NCI-H146 (cell line): ENCODE measurements around the gene CFAP300.

Experiments
- DNase-seq: peaks from one replicate; lab custom pipeline; 2025; lab: John Stamatoyannopoulos, UW

Gene CFAP300

GRCh38 chr11:102047305-102047924, at the start of gene CFAP300:
CFAP300 (plus strand) TSS chr11:102047437; CDS start chr11:102047471, 34 bp downstream.
- peak; percentile 40 for DNase-seq

GRCh38 chr11:102001657-102002338, 45.4 kb upstream of the CFAP300 start:
- no peak for DNase-seq

GRCh38 chr11:102004220-102004619, 43.0 kb upstream of the CFAP300 start:
- no peak for DNase-seq

- DNase-seq, result no peak
These were observed 41.9 kb upstream of the CFAP300 start for GRCh38 chr11:102005306-102005705.

DNA sequence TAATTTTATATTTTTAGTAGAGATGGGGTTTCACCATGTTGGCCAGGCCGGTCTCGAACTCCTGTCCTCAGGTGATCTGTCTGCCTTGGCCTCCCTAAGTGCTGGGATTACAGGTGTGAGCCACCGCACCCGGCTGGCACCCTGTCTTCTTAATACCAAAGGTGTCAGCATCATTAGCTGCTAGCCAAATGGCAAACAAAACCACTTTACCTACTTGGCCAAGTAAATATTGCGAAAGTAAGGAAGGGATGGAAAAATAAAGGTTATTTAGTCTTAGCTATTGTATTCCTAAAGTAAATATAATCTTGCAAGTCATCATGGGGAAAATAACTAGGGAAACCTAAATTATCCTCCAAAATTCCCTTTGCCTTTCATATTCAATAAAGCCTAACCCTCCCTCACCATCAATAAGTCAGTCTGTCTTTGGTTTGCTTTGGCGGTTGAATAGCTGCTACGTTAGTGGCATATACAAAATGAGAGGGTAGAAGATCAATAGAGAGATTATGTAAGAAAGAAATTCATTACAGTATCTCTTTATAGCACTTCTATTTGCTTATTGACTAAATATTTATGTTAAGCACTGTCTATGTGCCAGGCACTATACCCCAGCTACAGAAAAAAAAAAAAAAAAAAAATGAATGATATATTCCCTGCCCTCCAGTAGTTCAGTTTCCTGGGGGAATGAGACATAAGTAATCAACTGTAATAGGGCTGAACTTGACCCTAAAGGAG, 40.2 kb upstream of the CFAP300 start:
- DNase-seq, result no peak

DNA sequence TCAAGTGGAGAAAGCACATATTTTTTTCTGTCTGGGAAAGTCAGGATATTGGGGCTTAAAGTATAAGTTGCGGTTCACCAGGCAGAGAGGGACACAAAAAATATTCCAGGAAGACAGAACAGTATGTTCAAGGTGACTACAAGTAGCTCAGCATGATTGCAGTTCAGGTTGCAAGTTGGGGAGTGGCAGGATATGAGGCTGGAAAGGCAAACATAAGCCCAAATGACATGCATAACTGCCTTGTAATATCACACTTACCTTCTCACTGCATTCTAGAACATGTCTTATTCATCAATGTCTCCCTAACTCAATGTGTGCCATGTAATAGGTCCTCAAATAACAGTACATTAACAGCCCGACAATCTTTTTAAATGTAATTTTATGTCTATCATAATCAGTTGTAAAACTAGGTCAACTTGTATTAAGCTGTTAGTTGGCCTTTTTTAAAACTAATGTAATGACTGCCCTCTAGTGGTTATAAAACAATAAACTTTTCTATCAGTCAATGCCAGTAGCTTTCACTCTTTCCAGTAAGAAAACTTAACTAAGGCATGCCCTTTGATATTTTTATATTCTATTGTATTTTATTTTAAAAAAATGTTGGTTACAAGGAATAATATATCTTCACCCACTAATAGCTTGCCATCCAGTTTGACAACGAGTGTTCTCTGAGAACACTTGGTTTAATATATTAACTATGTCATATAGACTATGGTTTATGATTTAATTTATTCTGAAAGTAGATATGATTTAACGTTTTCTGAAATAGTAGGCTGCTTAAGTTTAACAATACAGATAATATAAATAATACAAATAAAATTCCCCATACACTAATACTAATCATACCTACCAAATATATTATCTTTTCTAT, 39.4 kb upstream of the CFAP300 start:
- peak; percentile 18 for DNase-seq

- no peak for DNase-seq
These were observed 36.3 kb upstream of the CFAP300 start for GRCh38 chr11:102010776-102011494.

- DNase-seq, result no peak
These were observed 34.3 kb upstream of the CFAP300 start for GRCh38 chr11:102012946-102013345.

DNA sequence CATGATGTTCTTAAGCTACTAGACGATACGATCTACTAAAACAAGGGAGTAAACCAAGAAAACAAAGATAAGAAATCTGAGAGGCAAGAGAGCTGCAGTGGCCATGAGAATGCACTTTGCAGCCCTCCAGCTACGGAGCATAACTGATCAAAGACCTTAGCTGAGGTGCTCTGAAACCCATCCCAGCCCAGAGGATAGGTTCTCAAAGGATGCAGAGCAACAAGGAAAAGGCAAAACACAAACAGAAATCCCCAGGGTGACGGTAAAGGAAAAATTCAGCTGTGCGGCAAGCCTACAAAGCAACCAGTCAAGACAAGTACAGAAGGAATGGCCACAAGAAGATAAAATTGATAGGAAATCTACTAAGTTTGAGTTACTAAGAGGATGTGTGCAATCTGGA, 32.5 kb upstream of the CFAP300 start:
- DNase-seq, result no peak

DNA sequence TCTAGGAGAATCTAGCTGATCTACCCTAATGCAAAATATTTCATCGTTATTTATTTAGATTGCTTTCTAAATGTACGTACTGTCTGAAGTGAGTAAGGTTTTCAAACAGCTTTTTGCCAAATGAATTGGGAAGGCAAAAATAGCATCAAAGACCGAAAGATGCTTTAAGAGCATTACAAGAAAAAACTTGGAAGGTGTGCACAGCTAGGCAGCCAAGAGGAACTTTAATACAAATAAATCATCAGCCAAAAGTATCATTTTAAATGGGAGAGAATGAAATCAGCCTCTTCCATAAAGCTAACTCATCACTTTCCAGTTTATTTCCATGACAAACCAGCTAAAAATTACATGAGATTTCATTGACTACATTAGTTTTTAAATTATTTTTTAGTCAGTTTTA, 30.2 kb upstream of the CFAP300 start:
- DNase-seq, result no peak

- DNase-seq, result no peak
These were observed 21.0 kb upstream of the CFAP300 start for GRCh38 chr11:102026217-102026616.

DNA sequence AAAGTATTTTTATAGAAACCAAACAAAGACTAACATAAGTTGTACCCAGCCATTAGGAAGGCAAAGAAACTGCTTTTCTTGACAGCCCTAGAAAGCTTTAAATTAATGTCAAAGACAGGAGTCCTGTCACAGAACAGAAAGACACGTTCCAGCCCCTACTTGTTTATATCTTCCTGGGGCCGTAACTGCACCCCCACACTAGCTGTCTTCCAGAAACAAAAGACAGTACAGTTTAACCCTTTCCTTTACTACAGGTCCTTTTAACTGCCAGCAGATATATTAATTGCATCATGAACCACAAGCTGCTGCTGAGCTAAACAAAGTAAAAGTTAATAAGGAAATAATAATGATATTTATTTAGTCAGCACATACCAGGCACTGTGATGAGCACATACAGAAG, 20.3 kb upstream of the CFAP300 start:
- no peak for DNase-seq

DNA sequence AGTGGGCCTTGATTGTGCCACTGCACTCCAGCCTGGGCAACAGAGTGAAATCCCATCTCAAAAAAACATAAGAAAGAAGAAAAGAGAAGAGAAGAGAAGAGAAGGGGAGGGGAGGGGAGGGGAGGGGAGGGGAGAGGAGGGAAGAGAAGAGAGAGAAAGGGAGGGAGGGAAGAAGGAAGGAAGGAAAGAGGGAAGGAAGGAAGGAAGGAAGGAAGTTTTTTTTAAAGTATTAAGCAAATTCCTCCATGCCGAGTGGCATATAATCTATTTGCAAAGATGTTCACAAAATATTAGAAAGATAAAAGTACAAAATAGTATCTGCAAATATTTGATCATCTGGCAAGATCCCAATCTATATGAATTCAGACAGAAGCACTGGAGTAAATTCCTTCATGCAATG, 10.5 kb upstream of the CFAP300 start:
- DNase-seq, result no peak

GRCh38 chr11:102046841-102047240, 396 bp upstream of the CFAP300 start:
- no peak for DNase-seq

DNA sequence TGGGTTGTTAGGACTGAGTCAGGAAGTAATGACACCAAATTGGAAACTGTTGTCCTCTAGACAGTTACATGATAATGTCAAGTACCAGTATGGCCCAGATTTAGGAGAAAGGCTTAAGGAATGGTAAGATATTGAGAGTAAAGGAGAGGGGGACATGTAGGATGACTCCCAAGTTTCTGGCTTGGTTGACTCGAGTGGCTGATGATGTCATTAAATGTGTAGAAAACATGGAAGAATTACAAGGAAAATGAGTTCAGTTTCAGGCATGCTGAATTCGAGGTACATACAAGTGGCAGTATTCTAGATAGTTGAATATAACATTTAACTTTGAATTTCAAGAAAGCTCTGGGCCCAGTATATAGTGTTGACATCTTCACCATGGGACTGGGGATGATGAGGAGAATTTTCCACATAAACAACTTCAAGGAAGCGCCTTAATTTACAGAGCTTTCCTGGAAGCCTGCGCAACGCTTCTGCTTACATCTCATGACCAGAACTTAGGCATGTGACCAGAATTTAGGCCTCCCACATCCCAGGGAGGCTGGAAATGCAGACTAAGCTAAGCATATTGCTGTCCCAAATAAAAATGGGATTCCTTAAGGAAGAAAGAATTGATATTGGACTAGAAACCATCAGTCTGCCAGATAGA, 3.8 kb downstream of the CFAP300 start:
- DNase-seq, result no peak

GRCh38 chr11:102061276-102061675, 14.0 kb downstream of the CFAP300 start:
- no peak for DNase-seq

DNA sequence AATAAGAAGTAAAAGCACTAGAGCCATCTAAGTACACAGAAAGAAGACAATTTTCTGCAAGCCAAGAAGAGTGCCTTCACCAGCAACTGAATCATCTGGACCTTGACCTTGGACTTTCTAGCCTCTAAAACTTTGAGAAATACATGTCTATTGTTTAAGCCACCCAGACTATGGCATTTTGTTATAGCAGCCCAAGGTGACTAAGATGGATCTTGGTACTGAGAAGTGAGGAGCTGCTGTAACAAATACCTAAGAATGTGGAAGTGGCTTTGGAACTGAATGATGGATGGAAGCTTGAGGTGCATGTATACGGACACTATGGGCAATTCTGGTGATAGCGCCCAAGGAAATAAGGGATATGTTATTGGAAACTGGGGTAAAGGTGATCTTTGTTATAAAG, 14.9 kb downstream of the CFAP300 start:
- no peak for DNase-seq

DNA sequence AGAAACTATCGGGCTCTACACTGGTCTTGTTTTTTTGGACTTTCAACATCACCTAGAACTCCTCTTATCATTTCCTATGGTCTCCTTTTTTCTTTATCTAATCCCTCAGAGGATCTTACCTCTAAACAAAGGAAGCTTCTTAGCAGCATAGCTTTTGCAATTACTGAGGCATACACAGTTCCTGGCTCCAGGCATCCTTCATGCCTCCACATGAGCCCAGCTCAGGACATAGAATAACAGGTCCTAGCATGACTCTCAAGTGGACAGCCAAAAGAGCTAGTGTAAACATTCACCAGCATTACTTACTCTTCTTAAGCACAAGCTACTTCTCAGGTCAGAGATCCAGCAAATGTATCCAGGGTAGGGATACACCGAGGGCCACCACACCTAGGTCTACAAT, 17.1 kb downstream of the CFAP300 start:
- no peak for DNase-seq

- no peak for DNase-seq
These were observed 23.5 kb downstream of the CFAP300 start for GRCh38 chr11:102070766-102071165.

GRCh38 chr11:102071497-102072472, 24.5 kb downstream of the CFAP300 start:
- no peak for DNase-seq
